ENCODE data around the gene EXOC3.
"Not testable (repeated sequence)": the region's sequence is repeated elsewhere in the genome, so short reads cannot be mapped to it uniquely, and the experiment has no call there.

Gene EXOC3

GRCh38 chr5:458547-459353, 15.8 kb downstream of the EXOC3 start:
- DNase-seq, result peak; percentile 83 to 84

GRCh38 chr5:459562-460272, 16.7 kb downstream of the EXOC3 start:
- no peak for DNase-seq

GRCh38 chr5:460273-460625, 17.3 kb downstream of the EXOC3 start:
- no peak for DNase-seq

- DNase-seq, result no peak
Observed at GRCh38 chr5:462051-462481, 19.1 kb downstream of the EXOC3 start.

GRCh38 chr5:463301-463700, 20.3 kb downstream of the EXOC3 start:
- no peak for DNase-seq

- DNase-seq, result peak; percentile 70 to 72
Observed at GRCh38 chr5:463952-464351, 21.0 kb downstream of the EXOC3 start.

- DNase-seq, result no peak
Observed at GRCh38 chr5:464446-464842, 21.5 kb downstream of the EXOC3 start.

- no peak for DNase-seq
Observed at GRCh38 chr5:464843-465590, 22.0 kb downstream of the EXOC3 start.

- DNase-seq, result no peak
Observed at GRCh38 chr5:465591-466403, 22.8 kb downstream of the EXOC3 start.

- DNase-seq, result no peak
Observed at GRCh38 chr5:466661-467310, 23.8 kb downstream of the EXOC3 start.

GRCh38 chr5:468401-468800, 25.4 kb downstream of the EXOC3 start:
- DNase-seq, result no peak

GRCh38 chr5:469752-470483, 26.9 kb downstream of the EXOC3 start:
- DNase-seq, result no peak

- DNase-seq, result no peak
Observed at GRCh38 chr5:470961-471749, 28.2 kb downstream of the EXOC3 start.

GRCh38 chr5:471750-472058, 28.7 kb downstream of the EXOC3 start:
- DNase-seq, result no peak

GRCh38 chr5:472076-472655, 29.2 kb downstream of the EXOC3 start:
- peak; percentile 55 to 59 for DNase-seq

- peak; percentile 93 to 94 for DNase-seq
Observed at GRCh38 chr5:472656-473550, 29.9 kb downstream of the EXOC3 start.

- peak; percentile 65 to 67 for DNase-seq
Observed at GRCh38 chr5:473551-474192, 30.7 kb downstream of the EXOC3 start.

- not testable (repeated sequence) for DNase-seq
Observed at GRCh38 chr5:474232-474839, 31.4 kb downstream of the EXOC3 start.

All from activated T-cell treated with anti-CD3 and anti-CD28 coated beads, Interleukin-2, amount 50 U/mL, for 48 hours (primary cell).